RWPE2 (cell line): ENCODE measurements around the gene JPT2.

ENCODE experiments used
- ATAC-seq: fragments of 200-7000 bp; cut with Tn5 transposase; 3 replicates; pipeline ENCODE4 v1.9.1; 2021; ENCODE audit warnings: low read depth
- DNase-seq: peaks from one replicate; pipeline ENCODE4 v3.0.0-alpha.2; 2020; ENCODE audit warnings: low spot score
- H3K27ac ChIP-seq: fragments of 450-650 bp; 2 replicates; pipeline ENCODE4 v1.5.1; 2017; ENCODE audit warnings: mild to moderate bottlenecking; ENCODE audit not compliant: poor library complexity, severe bottlenecking
- H3K27me3 ChIP-seq: fragments of 250-450 bp; sonication (Bioruptor Pico); 2 replicates; pipeline ENCODE4 v1.5.1; 2021; ENCODE audit warnings: mild to moderate bottlenecking, moderate library complexity; ENCODE audit not compliant: insufficient read depth, poor library complexity, severe bottlenecking
- H3K36me3 ChIP-seq: fragments of 250-450 bp; sonication (Bioruptor Pico); 2 replicates; pipeline ENCODE4 v1.5.1; 2020; ENCODE audit warnings: low read depth, mild to moderate bottlenecking, moderate library complexity
- H3K4me1 ChIP-seq: fragments of 250-450 bp; sonication (Bioruptor Pico); 2 replicates; pipeline ENCODE4 v1.5.1; 2021; ENCODE audit warnings: mild to moderate bottlenecking, moderate library complexity; ENCODE audit not compliant: insufficient read depth, poor library complexity, severe bottlenecking
- H3K4me3 ChIP-seq: fragments of 250-450 bp; sonication (Bioruptor Pico); 2 replicates; pipeline ENCODE4 v1.5.1; 2021; ENCODE audit warnings: mild to moderate bottlenecking, moderate library complexity; ENCODE audit not compliant: severe bottlenecking
- H3K9me3 ChIP-seq: fragments of 250-450 bp; sonication (Bioruptor Pico); 2 replicates; pipeline ENCODE4 v1.5.1; 2021; ENCODE audit warnings: mild to moderate bottlenecking, moderate library complexity; ENCODE audit not compliant: severe bottlenecking
- TF ChIP-seq, protein P1 (sequence below): fragments of 450-650 bp; IDR thresholded peaks from one replicate; pipeline ENCODE4 v1.5.1; 2017; ENCODE audit warnings: mild to moderate bottlenecking, moderate library complexity; ENCODE audit not compliant: poor library complexity, severe bottlenecking

The JPT2 gene

DNA sequence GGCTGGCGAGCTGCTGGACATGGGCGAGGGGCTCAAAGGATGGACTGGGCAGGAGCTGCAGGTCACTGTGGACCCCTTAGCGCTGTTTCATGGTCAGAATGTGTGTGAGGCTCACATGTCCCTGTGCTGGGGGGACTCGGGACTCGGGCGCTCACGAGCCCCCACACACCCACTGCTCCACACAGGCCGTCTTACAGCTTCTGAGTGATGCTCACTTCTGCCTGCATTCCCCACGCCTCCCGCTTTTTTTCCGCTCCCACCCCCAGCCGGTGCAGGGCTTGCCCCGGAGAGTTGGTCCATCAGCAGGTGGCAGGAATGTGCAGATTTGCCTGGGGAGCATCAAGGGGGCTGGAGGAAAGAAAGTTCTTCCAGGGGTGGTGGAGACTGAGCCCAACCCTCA lies 20.2 kb upstream of the JPT2 start:
- no peaks in the 10 kb centered on the region for H3K9me3 ChIP-seq
- no peaks in the 10 kb centered on the region for H3K4me1 ChIP-seq
- H3K4me3 ChIP-seq: no peak overlapping the region
- no peak overlapping the region for H3K27ac ChIP-seq
- TF ChIP-seq, protein P1, sequence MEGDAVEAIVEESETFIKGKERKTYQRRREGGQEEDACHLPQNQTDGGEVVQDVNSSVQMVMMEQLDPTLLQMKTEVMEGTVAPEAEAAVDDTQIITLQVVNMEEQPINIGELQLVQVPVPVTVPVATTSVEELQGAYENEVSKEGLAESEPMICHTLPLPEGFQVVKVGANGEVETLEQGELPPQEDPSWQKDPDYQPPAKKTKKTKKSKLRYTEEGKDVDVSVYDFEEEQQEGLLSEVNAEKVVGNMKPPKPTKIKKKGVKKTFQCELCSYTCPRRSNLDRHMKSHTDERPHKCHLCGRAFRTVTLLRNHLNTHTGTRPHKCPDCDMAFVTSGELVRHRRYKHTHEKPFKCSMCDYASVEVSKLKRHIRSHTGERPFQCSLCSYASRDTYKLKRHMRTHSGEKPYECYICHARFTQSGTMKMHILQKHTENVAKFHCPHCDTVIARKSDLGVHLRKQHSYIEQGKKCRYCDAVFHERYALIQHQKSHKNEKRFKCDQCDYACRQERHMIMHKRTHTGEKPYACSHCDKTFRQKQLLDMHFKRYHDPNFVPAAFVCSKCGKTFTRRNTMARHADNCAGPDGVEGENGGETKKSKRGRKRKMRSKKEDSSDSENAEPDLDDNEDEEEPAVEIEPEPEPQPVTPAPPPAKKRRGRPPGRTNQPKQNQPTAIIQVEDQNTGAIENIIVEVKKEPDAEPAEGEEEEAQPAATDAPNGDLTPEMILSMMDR: no peak
- peaks cover 53% of the 10 kb centered on the region for H3K36me3 ChIP-seq
- H3K27me3 ChIP-seq: no peaks in the 10 kb centered on the region
- ATAC-seq (no peak), DNase-seq (no peak)

DNA sequence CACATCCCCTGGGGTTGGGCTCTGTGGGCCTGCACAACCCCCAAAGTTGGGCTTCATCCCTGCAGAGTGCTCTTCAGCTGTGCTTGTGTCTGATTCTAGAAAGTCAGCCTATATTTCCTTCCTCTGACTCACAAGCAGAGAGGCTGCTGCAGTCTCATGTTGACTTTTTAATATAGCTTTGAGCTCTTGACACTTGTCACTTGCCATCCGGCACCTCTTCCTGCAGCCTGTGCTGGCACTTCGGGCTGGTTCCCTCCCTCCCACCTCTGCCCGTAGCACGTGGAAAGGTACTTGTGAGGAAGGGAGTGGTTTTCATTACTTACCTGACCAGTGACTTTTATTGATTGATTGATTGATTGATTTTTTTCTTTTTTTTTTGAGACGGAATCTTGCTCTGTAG lies 19.0 kb upstream of the JPT2 start:
- Histone ChIP-seq H3K9me3 (no peaks in the 10 kb centered on the region), H3K4me1 (no peaks in the 10 kb centered on the region), H3K27me3 (no peaks in the 10 kb centered on the region), H3K4me3 (no peak overlapping the region), H3K27ac (no peak overlapping the region), H3K36me3 (peaks cover 59% of the 10 kb centered on the region)
- no peak for ATAC-seq
- TF ChIP-seq, protein P1: no peak
- DNase-seq: no peak

DNA sequence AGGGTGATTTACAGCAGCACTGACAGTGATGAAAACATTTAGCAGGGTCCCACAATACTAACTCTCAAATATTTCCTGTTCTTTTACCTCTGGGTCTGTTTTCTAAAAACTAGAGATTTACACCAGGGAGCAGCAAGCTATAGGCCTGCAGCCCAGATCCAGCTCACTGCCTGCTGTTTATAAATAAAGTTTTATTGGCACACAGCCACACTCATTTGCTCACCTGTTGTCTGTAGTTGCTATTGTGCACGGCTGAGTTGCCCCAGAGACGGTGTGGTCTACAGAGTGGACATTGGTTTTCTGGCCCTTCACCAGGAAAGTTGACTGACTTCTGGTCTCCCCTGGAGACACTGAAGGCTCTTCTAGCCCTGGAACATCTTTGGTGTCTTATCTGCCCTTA lies 16.3 kb upstream of the JPT2 start:
- TF ChIP-seq, protein P1: no peak
- ATAC-seq (no peak), DNase-seq (no peak)
- H3K9me3 ChIP-seq: no peaks in the 10 kb centered on the region
- peaks cover 58% of the 10 kb centered on the region for H3K36me3 ChIP-seq
- H3K27me3 ChIP-seq: no peaks in the 10 kb centered on the region
- H3K27ac ChIP-seq: no peak overlapping the region
- H3K4me1 ChIP-seq: no peaks in the 10 kb centered on the region
- H3K4me3 ChIP-seq: no peak overlapping the region

DNA sequence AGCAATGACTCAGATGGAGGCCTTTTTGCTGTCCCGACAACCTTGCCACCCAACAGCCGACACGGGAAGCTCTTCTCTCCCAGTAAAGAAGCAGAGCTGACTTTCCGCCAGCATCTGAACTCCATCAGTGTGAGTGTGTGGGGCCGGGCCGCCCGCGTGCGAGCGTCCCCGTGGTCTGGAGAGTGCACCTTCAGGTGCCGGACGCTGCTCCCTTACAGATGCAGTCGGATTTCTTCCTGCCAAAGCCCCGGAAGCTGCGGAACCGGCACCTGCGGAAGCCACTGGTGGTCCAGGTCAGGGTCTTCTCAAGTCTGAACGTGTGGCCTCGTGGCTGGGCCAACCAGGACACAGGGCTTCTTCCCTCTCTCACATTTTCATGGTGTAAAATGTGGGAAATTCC lies 15.5 kb upstream of the JPT2 start:
- DNase-seq (peak; percentile 58), ATAC-seq (no peak)
- Histone ChIP-seq H3K36me3 (peaks cover 65% of the 10 kb centered on the region), H3K27ac (no peak overlapping the region), H3K4me3 (no peak overlapping the region), H3K27me3 (no peaks in the 10 kb centered on the region), H3K9me3 (no peaks in the 10 kb centered on the region), H3K4me1 (no peaks in the 10 kb centered on the region)
- TF ChIP-seq, protein P1: no peak

DNA sequence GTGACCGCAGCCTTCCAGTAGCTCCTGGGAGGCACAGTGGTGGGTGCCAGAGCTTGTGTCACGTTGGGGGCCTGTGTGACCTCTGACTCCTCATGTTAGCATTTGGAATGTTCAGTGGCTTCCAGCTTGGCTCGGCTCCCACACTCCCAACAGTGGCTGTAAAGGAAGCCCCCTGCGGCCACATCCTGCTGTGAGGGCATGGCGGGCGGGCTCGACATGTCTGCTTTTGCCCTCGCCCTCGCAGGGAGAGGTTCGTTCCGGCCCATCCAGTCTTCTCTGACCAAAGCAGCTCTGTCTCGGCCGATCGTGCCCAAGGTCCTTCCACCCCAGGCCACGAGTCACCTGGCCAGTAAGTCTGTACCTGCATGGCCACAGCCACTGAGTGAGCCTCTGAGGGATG lies 12.2 kb upstream of the JPT2 start:
- H3K4me3 ChIP-seq: no peak overlapping the region
- no peak for DNase-seq
- H3K27me3 ChIP-seq: no peaks in the 10 kb centered on the region
- ATAC-seq: no peak
- H3K9me3 ChIP-seq: no peaks in the 10 kb centered on the region
- no peaks in the 10 kb centered on the region for H3K4me1 ChIP-seq
- TF ChIP-seq, protein P1: no peak
- H3K27ac ChIP-seq: no peak overlapping the region
- peaks cover 80% of the 10 kb centered on the region for H3K36me3 ChIP-seq
